Esophagus muscularis mucosa (tissue), 4 donors: Measurements from ENCODE around the gene TM4SF20. TPM values are rescaled to one million over a fixed set of nuclear protein-coding genes. Genes with fewer than 3 reads are reported as not detected.

Experiments
- DNase-seq: peaks from one replicate; pipeline ENCODE4 v3.0.0-alpha.2; 2017; ENCODE audit errors: extremely low spot score
- H3K27ac ChIP-seq, 4 donors: fragments of 200-600 bp; sonication (generic); replicated peaks in 1 of 4; 1 replicate in 3 of 4; 2 replicates in 1 of 4; pipeline ENCODE4 v1.5.1; 2016 to 2019; ENCODE audit warnings: mild to moderate bottlenecking in 1 of 4
- H3K27me3 ChIP-seq, 4 donors: fragments of 200-600 bp; sonication (generic); one replicate each; pipeline versions ENCODE4 v1.5.1 to v1.6.0; 2016 to 2019
- H3K36me3 ChIP-seq, 4 donors: fragments of 200-600 bp; sonication (generic); one replicate each; pipeline ENCODE4 v1.5.1; 2016 to 2019
- H3K4me1 ChIP-seq, 4 donors: fragments of 200-600 bp; sonication (generic); one replicate each; pipeline ENCODE4 v1.5.1; 2016 to 2019
- H3K4me3 ChIP-seq, 4 donors: fragments of 200-600 bp; sonication (generic); 1 replicate in 2 of 4; 2 replicates in 2 of 4; pipeline ENCODE4 v1.5.1; 2016 to 2019; ENCODE audit warnings: mild to moderate bottlenecking in 4 of 4, moderate library complexity in 1 of 4
- H3K9me3 ChIP-seq, 4 donors: fragments of 200-600 bp; sonication (generic); 1 replicate in 3 of 4; 2 replicates in 1 of 4; pipeline ENCODE4 v1.5.1; 2016 to 2019
- CTCF ChIP-seq, 3 experiments: fragments of 200-600 bp in 2 of 3; fragments of 450-650 bp in 1 of 3; sonication (generic) in 2 of 3; IDR thresholded peaks; one replicate each; pipeline ENCODE4 v1.5.1; 2017 to 2019; ENCODE audit warnings: antibody characterized with exemption in 3 of 3, mild to moderate bottlenecking in 2 of 3, moderate library complexity in 1 of 3
- EP300 ChIP-seq: sonication (generic); formaldehyde crosslinking; IDR thresholded peaks from one replicate; pipeline ENCODE4 v1.6.1; 2017; ENCODE audit warnings: antibody characterized with exemption
- POLR2A ChIP-seq: fragments of 450-650 bp; IDR thresholded peaks from one replicate; pipeline ENCODE4 v1.6.1; 2017; ENCODE audit warnings: antibody characterized with exemption, moderate library complexity, mild to moderate bottlenecking, low read depth
- POLR2AphosphoS5 ChIP-seq, 2 donors: sonication (generic); formaldehyde crosslinking; IDR thresholded peaks; one replicate each; pipeline ENCODE4 v1.6.1; 2017; ENCODE audit warnings: antibody characterized with exemption in 2 of 2
- WGBS: methylation state at CpG from one replicate; pipeline ENCODE4 v1.1.5; 2018; 5-methylcytosine and 5-hydroxymethylcytosine counted together
- intact Hi-C: fragments of 100-400 bp; cut with DNase I; formaldehyde crosslinking; loops from one replicate; pipeline ENCODE4 v1.15.1; 2023
- total RNA-seq, 4 donors: library from RNA; depleted of rRNA; stranded (reverse); fragments of >200 nt; gene quantifications; one replicate each; pipeline versions ENCODE4 v1.1.0 to v1.2.1, GENCODE V29; 2016

The TM4SF20 gene
- total RNA-seq, 4 donors from 2014 or later: not detected

GRCh38 chr2:227341553-227341952 is 37.6 kb downstream of the TM4SF20 start:
- Histone ChIP-seq H3K36me3 (peaks cover 4 to 69% (median 26%) of the 10 kb centered on the region in 4 donors), H3K27me3 (no peaks in the 10 kb centered on the region), H3K4me3 (no peak overlapping the region), H3K9me3 (no peaks in the 10 kb centered on the region), H3K4me1 (no peaks in the 10 kb centered on the region), H3K27ac (no peak overlapping the region)
- 86% methylated on average over 2 of the region's 2 CpGs for WGBS
- intact Hi-C loops: no loop called here
- TF ChIP-seq CTCF (IDR thresholded peaks at IDR 0.05) (no peak), POLR2AphosphoS5 (IDR thresholded peaks at IDR 0.05) (no peak)
- DNase-seq: no peak

- intact Hi-C loops: no loop called here
- no peaks in the 10 kb centered on the region for H3K27me3 ChIP-seq
- H3K4me3 ChIP-seq: no peak overlapping the region
- WGBS: 72% methylated on average over 6 of the region's 6 CpGs
- peaks cover 4 to 74% (median 31%) of the 10 kb centered on the region in 4 donors for H3K36me3 ChIP-seq
- H3K27ac ChIP-seq: no peak overlapping the region
- TF ChIP-seq POLR2AphosphoS5 (IDR thresholded peaks at IDR 0.05) (no peak), CTCF (IDR thresholded peaks at IDR 0.05) (no peak), POLR2A (no peak), EP300 (no peak)
- no peaks in the 10 kb centered on the region for H3K9me3 ChIP-seq
- H3K4me1 ChIP-seq: no peaks in the 10 kb centered on the region
- DNase-seq: no peak
These were observed 39.0 kb downstream of the TM4SF20 start for GRCh38 chr2:227340106-227340505.

- H3K27me3 ChIP-seq: no peaks in the 10 kb centered on the region
- 92% methylated on average over 2 of the region's 2 CpGs for WGBS
- H3K27ac ChIP-seq: no peak overlapping the region
- DNase-seq: no peak
- no peaks in the 10 kb centered on the region for H3K9me3 ChIP-seq
- H3K4me1 ChIP-seq: no peaks in the 10 kb centered on the region
- intact Hi-C loops: no loop called here
- TF ChIP-seq CTCF (IDR thresholded peaks at IDR 0.05) (no peak), POLR2A (no peak), POLR2AphosphoS5 (IDR thresholded peaks at IDR 0.05) (no peak), EP300 (no peak)
- H3K36me3 ChIP-seq: peaks cover 4 to 83% (median 39%) of the 10 kb centered on the region in 4 donors
- no peak overlapping the region for H3K4me3 ChIP-seq
These were observed 40.0 kb downstream of the TM4SF20 start for GRCh38 chr2:227339098-227339599.

- H3K27ac ChIP-seq: no peak overlapping the region
- intact Hi-C loops: no loop called here
- TF ChIP-seq EP300: no peak
- no peak for TF ChIP-seq POLR2A
- H3K27me3 ChIP-seq: no peaks in the 10 kb centered on the region
- no peak overlapping the region for H3K4me3 ChIP-seq
- H3K4me1 ChIP-seq: no peaks in the 10 kb centered on the region
- no peaks in the 10 kb centered on the region for H3K9me3 ChIP-seq
- H3K36me3 ChIP-seq: peaks cover 11 to 84% (median 38%) of the 10 kb centered on the region in 4 donors
- no peak for DNase-seq
- WGBS: 96% methylated on average over 2 of the region's 2 CpGs
These were observed 41.7 kb downstream of the TM4SF20 start for GRCh38 chr2:227337442-227337841.

GRCh38 chr2:227335713-227336112 is 43.4 kb downstream of the TM4SF20 start:
- H3K9me3 ChIP-seq: no peaks in the 10 kb centered on the region
- peaks cover 11 to 77% (median 39%) of the 10 kb centered on the region in 4 donors for H3K36me3 ChIP-seq
- intact Hi-C loops: no loop called here
- no peak for DNase-seq
- 88% methylated on average over 1 of the region's 1 CpG for WGBS
- no peak for TF ChIP-seq EP300
- TF ChIP-seq POLR2A: no peak
- TF ChIP-seq POLR2AphosphoS5 (IDR thresholded peaks at IDR 0.05): no peak
- no peak for TF ChIP-seq CTCF (IDR thresholded peaks at IDR 0.05)
- no peaks in the 10 kb centered on the region for H3K27me3 ChIP-seq
- no peak overlapping the region for H3K27ac ChIP-seq
- no peak overlapping the region for H3K4me3 ChIP-seq
- H3K4me1 ChIP-seq: no peaks in the 10 kb centered on the region
